Measurements from ENCODE around the gene PUSL1.
A peak's percentile ranks its signal among the peaks of the same experiment; 100 is the strongest.

Gene PUSL1

DNA sequence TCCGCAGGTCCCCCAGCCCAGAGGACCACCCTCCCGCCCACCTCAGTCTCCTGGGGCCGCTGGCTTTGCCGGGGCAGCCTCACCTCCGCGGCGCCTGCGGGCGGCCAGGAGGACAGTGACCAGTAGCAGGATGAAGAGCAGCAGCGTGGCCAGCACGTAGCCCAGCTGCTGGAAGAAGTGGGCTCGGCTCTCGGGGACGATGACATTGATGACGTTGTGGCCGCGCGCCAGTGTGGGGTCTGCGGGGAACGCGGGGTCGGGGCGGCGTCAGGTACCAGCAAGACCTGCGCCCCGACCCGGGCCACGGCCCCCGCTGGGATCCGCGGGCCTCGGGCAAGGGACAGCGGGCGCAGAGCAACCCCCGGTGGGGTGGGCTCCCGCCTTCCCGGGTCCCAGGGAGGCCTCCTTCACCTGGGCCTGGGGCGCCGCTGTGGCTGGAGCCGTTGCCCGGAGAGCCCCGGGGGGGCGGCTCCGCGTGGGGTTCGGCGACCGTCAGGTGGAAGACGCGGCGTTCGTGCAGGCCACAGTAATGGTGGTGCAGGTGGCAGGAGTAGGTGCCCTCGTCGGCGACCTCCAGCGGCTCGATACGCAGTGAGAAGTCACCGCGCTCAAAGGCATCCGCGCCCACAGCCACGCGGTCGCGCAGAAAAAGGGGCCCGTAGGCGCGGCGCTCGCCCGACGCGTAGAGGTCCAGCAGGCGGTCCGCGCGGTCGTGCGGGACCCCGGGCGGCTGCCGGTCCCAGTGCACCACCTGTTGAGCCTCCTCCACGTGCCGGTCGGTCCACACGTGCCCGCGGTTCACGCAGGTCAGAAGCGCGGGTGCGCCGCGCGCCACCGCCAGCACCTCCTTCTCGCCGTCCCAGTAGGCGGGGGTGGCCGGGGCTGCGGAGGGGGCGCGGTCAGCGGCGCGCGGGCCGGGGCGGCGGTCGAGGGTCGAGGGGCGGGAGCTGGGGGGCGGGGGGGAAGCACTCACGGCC, 46.2 kb downstream of the PUSL1 start:
- DNase-seq (ENCODE audit: low spot score), result no peak

DNA sequence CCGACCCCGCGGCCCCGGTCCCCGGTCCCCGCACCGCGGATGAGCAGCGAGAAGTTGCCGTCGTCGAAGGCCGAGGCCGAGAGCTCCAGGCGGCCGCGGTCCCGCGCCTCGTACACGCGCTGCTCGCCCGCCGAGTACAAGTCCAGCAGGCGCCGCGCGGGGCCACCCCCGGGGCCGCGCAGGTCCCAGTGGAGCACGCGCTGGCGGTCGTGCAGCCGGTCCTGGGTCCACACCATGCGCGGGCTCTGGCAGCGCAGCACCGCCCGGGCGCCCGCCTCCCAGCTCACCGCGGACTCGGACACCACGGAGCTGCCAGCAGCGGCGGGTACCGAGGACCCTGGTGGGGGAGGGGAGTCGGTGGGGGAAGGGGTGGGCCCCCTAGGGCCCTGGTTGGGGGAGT, 47.0 kb downstream of the PUSL1 start:
- DNase-seq (ENCODE audit: low spot score), result peak; percentile 40

DNA sequence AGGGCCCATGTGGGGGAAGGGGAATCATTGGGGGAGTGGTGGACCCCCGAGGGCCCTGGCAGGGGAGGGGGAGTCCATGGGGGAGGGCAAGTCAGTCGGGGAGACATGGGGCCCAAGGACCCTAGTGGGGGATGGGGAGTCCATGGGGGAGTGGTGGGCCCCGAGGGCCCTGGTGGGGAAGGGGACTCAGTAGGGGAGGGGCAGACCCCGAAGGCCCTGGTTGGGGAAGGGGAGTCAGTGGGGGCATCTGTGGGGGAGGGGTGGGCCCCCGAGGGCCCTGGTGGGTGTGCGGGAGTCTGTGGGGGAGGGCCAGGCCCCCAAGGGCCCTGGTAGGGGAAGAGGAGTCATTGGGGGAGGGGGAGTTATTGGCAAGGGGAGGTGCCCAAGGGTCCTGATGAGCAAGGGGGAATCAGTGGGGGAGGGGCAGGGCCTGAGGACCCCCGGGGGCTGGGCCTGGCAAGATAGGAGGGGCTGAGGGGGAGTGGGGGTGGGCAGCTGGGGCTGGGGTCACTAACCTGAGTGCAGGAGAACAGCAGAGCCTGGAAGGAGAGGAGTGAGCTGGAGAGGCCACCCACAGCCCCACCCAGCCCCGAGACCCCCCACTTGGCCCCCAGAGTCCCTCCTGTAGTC, 47.9 kb downstream of the PUSL1 start:
- no peak for DNase-seq (ENCODE audit: low spot score)

DNA sequence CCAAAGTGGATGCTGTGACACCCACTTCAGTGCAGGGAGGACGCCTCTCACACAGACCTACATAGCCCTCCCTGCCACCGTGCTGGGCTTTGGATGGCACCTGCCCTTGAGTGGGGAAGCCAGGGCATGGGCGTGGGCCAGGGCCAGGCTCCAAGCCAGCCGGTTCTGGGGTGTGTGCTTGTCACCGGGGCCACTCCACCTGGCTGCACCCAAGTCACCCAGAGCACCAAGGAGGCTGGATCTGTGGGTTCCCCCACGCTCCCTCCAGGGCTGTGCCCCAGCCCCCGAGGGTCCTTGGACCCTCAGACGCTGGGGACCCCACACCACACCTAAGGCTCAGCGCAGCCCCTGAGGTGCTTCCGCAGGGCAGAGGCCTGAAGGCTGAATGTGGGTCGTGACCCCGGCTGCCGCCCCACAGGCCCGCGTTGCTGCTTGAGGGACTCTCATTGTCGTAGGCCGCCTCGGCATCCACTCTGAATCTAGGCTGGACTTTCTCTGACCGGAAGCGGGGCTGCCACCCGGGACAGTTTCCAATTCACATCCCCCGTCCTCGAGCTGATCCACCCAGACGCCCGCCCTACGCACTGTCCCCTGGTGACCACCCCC, 48.5 kb downstream of the PUSL1 start:
- no peak for DNase-seq (ENCODE audit: low spot score)

DNA sequence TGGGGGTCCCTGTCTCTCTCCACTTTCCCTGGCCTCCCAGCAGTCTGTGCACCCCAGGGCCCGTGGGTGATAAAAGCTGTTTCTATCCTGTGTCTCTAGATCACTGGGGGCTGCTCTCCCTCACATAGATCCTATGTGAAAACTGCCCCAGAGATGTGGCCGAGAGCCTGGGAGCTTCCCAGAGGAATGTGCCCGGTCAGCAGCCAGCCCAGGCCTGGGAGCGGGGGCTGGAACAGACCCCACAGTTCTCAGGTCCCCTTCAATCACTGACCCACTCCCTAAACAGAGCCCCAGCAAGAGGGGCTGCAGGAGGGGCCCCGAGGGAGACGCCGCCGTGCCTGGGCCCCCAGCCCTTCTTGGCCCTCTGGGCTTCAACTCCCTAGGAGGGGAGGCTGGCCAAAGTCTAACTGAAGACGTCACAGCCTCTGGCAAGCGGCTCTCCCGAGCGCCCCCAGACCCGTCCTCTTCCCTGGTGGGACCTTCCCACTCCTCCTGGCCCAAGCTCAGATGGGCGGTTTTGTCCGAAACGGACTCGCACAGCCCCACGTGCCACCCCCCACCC, 49.6 kb downstream of the PUSL1 start:
- no peak for DNase-seq (ENCODE audit: low spot score)

DNA sequence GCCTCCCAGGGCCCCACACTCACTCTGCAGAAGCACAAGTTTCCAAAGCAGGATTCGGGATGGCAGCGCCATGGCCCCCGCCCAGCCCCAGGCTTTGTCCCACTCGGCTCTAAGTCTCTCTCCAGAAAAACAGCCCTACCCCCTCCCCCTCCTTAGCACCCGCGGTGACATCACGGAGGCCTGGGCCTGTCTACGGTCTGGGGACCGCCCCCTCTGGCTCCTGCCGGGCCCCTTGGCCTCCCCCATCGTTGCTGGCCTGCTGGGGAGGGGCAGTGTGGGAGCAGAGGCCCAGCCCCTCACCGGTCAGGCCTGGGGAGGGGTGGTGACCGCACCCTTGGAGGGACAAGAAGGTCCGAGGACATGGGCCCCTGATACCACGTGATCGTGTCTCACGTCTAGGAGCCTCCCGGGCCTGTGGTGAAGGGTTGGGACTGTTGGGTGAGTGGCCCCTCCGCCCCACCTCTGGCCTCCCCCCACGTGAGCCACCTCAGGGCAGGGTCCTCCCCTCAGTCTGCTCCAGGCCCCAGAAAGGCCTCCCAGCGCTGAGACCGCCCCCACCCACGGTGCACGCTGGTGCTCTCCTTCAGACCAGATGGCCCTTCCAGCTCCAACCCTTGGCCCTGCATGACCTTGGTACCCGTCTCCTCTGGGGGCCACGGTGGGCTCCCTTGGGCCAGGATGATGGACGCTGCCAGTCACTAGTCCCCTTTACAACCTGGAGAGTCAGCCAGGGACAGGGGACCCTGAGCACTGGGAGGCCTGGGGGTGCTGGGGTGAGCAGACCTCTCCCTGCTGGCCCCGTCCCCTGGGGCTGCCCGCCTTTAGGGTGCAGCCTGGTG, 50.3 kb downstream of the PUSL1 start, which contains the start of gene MXRA8:
MXRA8 (minus strand) TSS at position 123 of the 839 bp plus-strand sequence; CDS start at position 72, 51 bp downstream.
- peak; percentile 37 for DNase-seq (ENCODE audit: low spot score)

DNA sequence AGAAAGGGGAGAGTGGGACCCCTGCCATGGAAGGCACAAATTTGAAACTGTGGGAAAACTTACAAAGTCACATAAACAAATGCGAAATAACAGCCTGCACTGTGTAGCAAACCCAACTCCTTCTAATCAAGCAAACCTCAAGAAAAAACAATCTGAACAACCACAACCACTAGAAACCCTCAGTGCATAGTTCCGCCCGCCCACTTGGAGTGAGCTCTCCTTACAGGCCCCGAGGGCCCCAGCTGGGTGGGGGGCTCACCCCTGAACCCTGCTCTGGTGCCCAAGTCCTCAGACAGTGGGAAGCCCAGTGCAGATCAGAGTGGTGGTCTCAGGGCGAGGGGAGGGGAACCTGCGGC, 50.9 kb downstream of the PUSL1 start:
- no peak for DNase-seq (ENCODE audit: low spot score)

DNA sequence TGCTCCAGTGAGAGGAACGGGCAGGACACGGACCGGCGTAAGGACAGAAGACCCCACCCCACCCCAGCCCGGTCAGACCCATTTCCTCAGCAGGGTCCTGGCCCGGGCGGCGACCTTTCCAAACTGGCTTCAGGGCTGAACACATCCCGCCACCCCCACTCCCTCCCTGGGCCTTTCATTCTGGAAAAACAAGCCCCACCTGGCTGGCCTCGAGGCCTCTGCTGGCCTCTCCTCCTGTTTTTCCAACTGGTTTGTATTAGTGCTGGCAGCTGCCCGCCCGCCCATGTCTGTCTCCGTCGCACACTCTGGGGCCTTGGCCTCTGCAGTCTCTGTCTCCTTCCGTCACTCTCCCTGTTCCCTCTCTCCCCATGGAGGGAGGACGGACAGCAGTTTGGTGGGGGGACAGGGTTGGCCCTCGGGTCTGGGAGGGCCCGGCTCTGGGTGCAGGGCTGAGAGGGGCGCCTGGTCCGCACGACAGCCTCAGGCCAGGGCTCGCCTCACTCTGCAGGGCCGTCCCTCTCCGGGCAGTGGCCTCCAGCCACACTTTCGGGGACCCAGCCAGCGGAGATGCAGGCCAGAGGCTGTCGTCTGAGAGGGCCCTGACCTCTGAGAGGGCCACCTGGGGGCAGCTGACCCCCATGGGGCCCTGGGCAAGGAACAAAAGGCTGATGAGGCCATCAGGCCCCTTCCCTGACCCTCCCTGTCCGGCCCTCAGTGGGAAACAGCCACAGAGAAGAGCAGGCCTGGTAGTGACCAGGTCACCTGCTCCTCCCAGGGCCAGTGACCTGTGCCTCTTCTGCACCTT, 51.5 kb downstream of the PUSL1 start:
- no peak for DNase-seq (ENCODE audit: low spot score)

DNA sequence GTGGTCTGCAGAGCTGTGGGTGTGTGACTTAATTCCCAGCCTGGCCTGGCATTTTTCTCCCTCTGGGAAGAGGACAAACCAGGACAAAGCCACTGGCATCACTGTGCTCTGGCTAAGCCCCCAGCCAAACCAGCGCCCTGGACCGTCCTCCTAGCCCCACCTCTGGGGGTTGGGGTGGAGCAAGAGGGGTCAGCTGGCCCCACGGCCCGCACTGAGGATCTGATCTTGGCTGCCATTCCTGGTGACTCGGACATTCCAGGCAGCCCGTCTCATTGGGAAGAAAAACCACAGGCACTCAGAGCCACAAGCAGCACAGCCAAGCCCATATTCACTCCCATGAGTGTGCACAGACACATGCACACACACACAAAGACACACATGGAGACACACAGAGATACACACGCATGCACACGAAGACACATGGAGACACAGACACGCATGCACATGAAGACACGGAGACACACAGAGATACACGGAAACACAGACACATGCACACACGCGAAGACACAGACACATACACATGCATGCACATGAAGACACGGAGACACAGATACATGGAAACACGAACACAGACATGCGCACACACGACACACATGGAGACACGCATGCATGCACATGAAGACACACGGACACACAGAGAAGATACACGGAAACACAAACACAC, 52.2 kb downstream of the PUSL1 start:
- peak; percentile 94 for DNase-seq (ENCODE audit: low spot score)

Data from kidney tubule cell (primary cell).